PC-3 (cell line): ENCODE results near the gene FSTL3.

Source experiments
- CTCF ChIP-seq: fragments of 300-600 bp; sonication (generic); conservative IDR thresholded peaks from 2 replicates; pipeline ENCODE4 v1.5.1; 2017; ENCODE audit warnings: antibody characterized with exemption, low read depth, mild to moderate bottlenecking, low read length
- EZH2 ChIP-seq: fragments of 300-600 bp; sonication (generic); IDR thresholded peaks from one replicate; pipeline ENCODE4 v1.6.1; 2017; ENCODE audit warnings: antibody characterized with exemption, mild to moderate bottlenecking, low read length; ENCODE audit not compliant: unreplicated experiment

DNA sequence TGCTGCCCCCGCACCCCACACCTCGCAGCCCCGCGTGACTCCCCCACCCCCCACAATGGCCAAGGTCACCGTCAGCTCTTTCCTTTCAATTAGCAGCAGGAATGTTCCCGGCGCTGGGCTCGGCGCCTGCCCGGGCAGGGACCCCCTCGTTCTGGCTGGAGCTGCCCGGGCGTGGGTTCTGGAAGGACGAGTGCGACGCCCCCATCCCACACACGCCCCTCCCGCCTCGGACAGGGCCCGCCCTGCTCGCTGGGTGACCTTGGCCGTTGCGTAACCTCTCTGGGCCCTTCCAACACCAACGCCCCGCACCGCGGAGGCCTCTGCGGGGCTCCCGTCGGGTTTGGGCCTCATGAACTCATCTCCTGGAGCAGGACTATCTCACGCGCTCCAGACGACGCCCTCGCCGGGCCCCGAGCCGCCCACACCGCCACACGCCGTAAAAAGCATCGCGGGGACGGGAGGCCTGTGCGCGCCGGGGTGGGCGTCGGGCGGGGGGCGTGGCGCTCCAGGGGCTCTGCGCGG lies 42.9 kb downstream of the FSTL3 start:
- TF ChIP-seq CTCF (no peak), EZH2 (no peak)
